Fibroblast of mammary gland (primary cell): Measurements from ENCODE around the gene PPM1M.
A peak's percentile ranks its signal among the peaks of the same experiment; 100 is the strongest.

Experiments used
- DNase-seq: peaks from one replicate; pipeline ENCODE4 v3.0.0-alpha.2; 2010; ENCODE audit warnings: low read depth
- H3K4me3 ChIP-seq: 2 replicates; pipeline ENCODE4 v1.5.1; 2011; ENCODE audit warnings: low read depth, mild to moderate bottlenecking, low read length, moderate library complexity; ENCODE audit not compliant: control insufficient read depth
- CTCF ChIP-seq: conservative IDR thresholded peaks from 2 replicates; pipeline ENCODE4 v1.5.1; 2011; ENCODE audit warnings: low read depth, low read length, inconsistent platforms; ENCODE audit not compliant: control insufficient read depth, insufficient read depth

Gene PPM1M

GRCh38 chr3:52230461-52230860 lies 15.1 kb upstream of the PPM1M start:
- no peak for DNase-seq
- TF ChIP-seq CTCF = no peak
- no peak overlapping the region for H3K4me3 ChIP-seq

GRCh38 chr3:52230889-52231499 lies 14.6 kb upstream of the PPM1M start:
- DNase-seq = no peak
- TF ChIP-seq CTCF = no peak
- no peak overlapping the region for H3K4me3 ChIP-seq

- no peak overlapping the region for H3K4me3 ChIP-seq
- peak; percentile 52 for DNase-seq
- peak; percentile 75 for TF ChIP-seq CTCF
Observed at GRCh38 chr3:52231502-52232278, 13.9 kb upstream of the PPM1M start.

GRCh38 chr3:52232279-52233107 lies 13.1 kb upstream of the PPM1M start:
- DNase-seq = no peak
- TF ChIP-seq CTCF = no peak
- no peak overlapping the region for H3K4me3 ChIP-seq

- no peak overlapping the region for H3K4me3 ChIP-seq
- TF ChIP-seq CTCF = no peak
- no peak for DNase-seq
Observed at GRCh38 chr3:52233108-52233591, 12.4 kb upstream of the PPM1M start.

GRCh38 chr3:52233968-52234367 lies 11.6 kb upstream of the PPM1M start:
- H3K4me3 ChIP-seq = no peak overlapping the region
- no peak for TF ChIP-seq CTCF
- no peak for DNase-seq
